Loucy (cell line): ENCODE data around the gene CD36.

ENCODE experiments used
- H2AFZ ChIP-seq: fragments of 200-600 bp; sonication (generic); 2 replicates; pipeline ENCODE4 v1.6.0; 2016; ENCODE audit warnings: antibody characterized with exemption, mild to moderate bottlenecking, low read length, moderate library complexity
- H3F3A ChIP-seq: fragments of 200-600 bp; 2 replicates; pipeline ENCODE4 v1.6.0; 2016; ENCODE audit warnings: antibody characterized with exemption, low read depth, mild to moderate bottlenecking
- H3K27me3 ChIP-seq: fragments of 200-600 bp; sonication (generic); 2 replicates; pipeline ENCODE4 v1.6.1; 2014; ENCODE audit warnings: low read length, mild to moderate bottlenecking; ENCODE audit not compliant: insufficient read depth, poor library complexity, severe bottlenecking
- H3K36me3 ChIP-seq: fragments of 200-600 bp; sonication (generic); 2 replicates; pipeline ENCODE4 v1.6.1; 2016; ENCODE audit warnings: low read length; ENCODE audit not compliant: insufficient read depth
- H3K4me1 ChIP-seq: fragments of 200-600 bp; sonication (generic); 2 replicates; pipeline ENCODE4 v1.5.1; 2014; ENCODE audit warnings: low read length, mild to moderate bottlenecking; ENCODE audit not compliant: insufficient read depth, poor library complexity, severe bottlenecking
- H3K4me2 ChIP-seq: fragments of 200-600 bp; sonication (generic); 2 replicates; pipeline ENCODE4 v1.6.0; 2014; ENCODE audit warnings: antibody characterized with exemption, low read length, low read depth, mild to moderate bottlenecking; ENCODE audit not compliant: poor library complexity, severe bottlenecking
- H3K4me3 ChIP-seq: fragments of 200-600 bp; sonication (generic); 2 replicates; pipeline ENCODE4 v1.5.1; 2014; ENCODE audit warnings: low read length, mild to moderate bottlenecking, mixed read lengths; ENCODE audit not compliant: poor library complexity, severe bottlenecking
- H3K79me2 ChIP-seq: fragments of 200-600 bp; sonication (generic); 2 replicates; pipeline ENCODE4 v1.6.1; 2014; ENCODE audit warnings: low read length; ENCODE audit not compliant: insufficient read depth
- H3K9ac ChIP-seq: fragments of 200-600 bp; sonication (generic); 2 replicates; pipeline ENCODE4 v1.6.0; 2014; ENCODE audit warnings: mild to moderate bottlenecking, low read depth, low read length, moderate library complexity; ENCODE audit not compliant: poor library complexity, severe bottlenecking
- H3K9me2 ChIP-seq: fragments of 200-600 bp; sonication (generic); replicated peaks from 2 replicates; pipeline ENCODE4 v1.6.1; 2016; ENCODE audit warnings: low read depth, low read length, mixed read lengths
- H3K9me3 ChIP-seq: fragments of 200-600 bp; sonication (generic); 2 replicates; pipeline ENCODE4 v1.6.1; 2014; ENCODE audit warnings: mild to moderate bottlenecking, antibody characterized with exemption, low read length, low read depth; ENCODE audit not compliant: insufficient read depth
- H4K20me1 ChIP-seq: fragments of 200-600 bp; sonication (generic); 2 replicates; pipeline ENCODE4 v1.6.0; 2014; ENCODE audit warnings: antibody characterized with exemption, low read length, mild to moderate bottlenecking; ENCODE audit not compliant: insufficient read depth, poor library complexity, severe bottlenecking
- CTCF ChIP-seq: fragments of 200-600 bp; sonication (generic); conservative IDR thresholded peaks from 2 replicates; pipeline ENCODE4 v1.5.1; 2014; ENCODE audit warnings: mild to moderate bottlenecking, antibody characterized with exemption, low read length
- EZH2phosphoT487 ChIP-seq: fragments of 200-600 bp; IDR thresholded peaks from 2 replicates; pipeline ENCODE4 v1.6.1; 2018; ENCODE audit warnings: antibody characterized with exemption, mild to moderate bottlenecking, moderate library complexity, borderline replicate concordance

CD36 gene

DNA sequence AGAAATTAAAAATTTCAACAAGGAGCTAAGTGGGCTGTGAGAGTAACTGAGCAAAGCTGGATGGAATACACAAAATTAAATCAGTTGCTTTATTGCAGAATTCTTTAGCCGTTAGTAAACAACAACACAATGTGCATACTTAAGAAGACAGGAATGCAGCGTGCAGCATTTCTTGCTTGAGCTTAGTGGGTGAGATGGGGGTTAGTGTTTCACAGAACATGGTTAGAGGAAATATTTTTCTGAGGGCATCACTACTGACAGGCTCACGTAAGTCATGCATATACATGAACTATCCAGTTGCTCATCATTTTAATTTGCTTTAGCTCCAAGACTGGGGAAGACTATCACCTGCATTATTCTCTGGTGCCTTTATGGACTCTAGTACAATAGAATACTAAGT is 80.8 kb downstream of the CD36 start:
- no peaks in the 10 kb centered on the region for H3K9me2 ChIP-seq
- no peaks in the 10 kb centered on the region for H4K20me1 ChIP-seq
- no peaks in the 10 kb centered on the region for H3F3A ChIP-seq
- no peaks in the 10 kb centered on the region for H3K27me3 ChIP-seq
- TF ChIP-seq EZH2phosphoT487, result no peak
- no peak for TF ChIP-seq CTCF
- H2AFZ ChIP-seq, result no peak overlapping the region
- H3K36me3 ChIP-seq, result no peaks in the 10 kb centered on the region
- no peaks in the 10 kb centered on the region for H3K9me3 ChIP-seq
- no peaks in the 10 kb centered on the region for H3K79me2 ChIP-seq
- no peak overlapping the region for H3K9ac ChIP-seq
- H3K4me3 ChIP-seq, result no peak overlapping the region
- H3K4me2 ChIP-seq, result no peak overlapping the region
- H3K4me1 ChIP-seq, result no peaks in the 10 kb centered on the region

- Histone ChIP-seq H3K9me3 (no peaks in the 10 kb centered on the region), H3F3A (no peaks in the 10 kb centered on the region), H3K4me2 (no peak overlapping the region), H2AFZ (no peak overlapping the region), H3K9me2 (no peaks in the 10 kb centered on the region), H3K4me3 (no peak overlapping the region), H3K27me3 (no peaks in the 10 kb centered on the region), H4K20me1 (no peaks in the 10 kb centered on the region), H3K79me2 (no peaks in the 10 kb centered on the region), H3K9ac (no peak overlapping the region), H3K4me1 (no peaks in the 10 kb centered on the region), H3K36me3 (no peaks in the 10 kb centered on the region)
- TF ChIP-seq CTCF (no peak), EZH2phosphoT487 (no peak)
Observed at GRCh38 chr7:80720146-80720545, 81.7 kb downstream of the CD36 start.

GRCh38 chr7:80721883-80722615 is 83.6 kb downstream of the CD36 start:
- Histone ChIP-seq H3K36me3 (no peaks in the 10 kb centered on the region), H3F3A (no peaks in the 10 kb centered on the region), H4K20me1 (no peaks in the 10 kb centered on the region), H3K79me2 (no peaks in the 10 kb centered on the region), H2AFZ (no peak overlapping the region), H3K9ac (no peak overlapping the region), H3K9me3 (no peaks in the 10 kb centered on the region), H3K27me3 (no peaks in the 10 kb centered on the region), H3K4me1 (no peaks in the 10 kb centered on the region), H3K4me3 (no peak overlapping the region), H3K9me2 (no peaks in the 10 kb centered on the region), H3K4me2 (no peak overlapping the region)
- no peak for TF ChIP-seq EZH2phosphoT487
- TF ChIP-seq CTCF, result no peak
